ENCODE results near the gene SLC25A27. TPM values are rescaled to one million over a fixed set of nuclear protein-coding genes. Genes with fewer than 3 reads are reported as not detected.

The SLC25A27 gene
- total and polyA plus RNA-seq, 2 experiments from 2014 or later: 8.5 to 16.2 TPM

- Histone ChIP-seq H3K27ac (ENCODE audit: low read depth) (no peak overlapping the region), H3K9me2 (ENCODE audit: insufficient read depth) (no peaks in the 10 kb centered on the region), H3K4me3 (no peak overlapping the region), H3K4me1 (ENCODE audit: insufficient read depth) (no peaks in the 10 kb centered on the region), H3K27me3 (ENCODE audit: insufficient read depth) (no peaks in the 10 kb centered on the region), H4K20me1 (replicated peaks; ENCODE audit: insufficient read depth) (no peaks in the 10 kb centered on the region), H3K4me2 (no peak overlapping the region), H3K79me2 (replicated peaks; ENCODE audit: insufficient read depth) (no peaks in the 10 kb centered on the region), H3F3A (replicated peaks; ENCODE audit: low read depth) (no peaks in the 10 kb centered on the region), H3K36me3 (ENCODE audit: insufficient read depth) (no peaks in the 10 kb centered on the region), H2AFZ (no peak overlapping the region)
- peaks cover 3% of the 10 kb centered on the region; the same call in 1 of the 3 replicates for H3K4me1 Mint-ChIP-seq
- DNase-seq (ENCODE audit: low spot score): no peak
- H3K4me3 Mint-ChIP-seq: no peak overlapping the region
- no peak for TF ChIP-seq ZNF331 (CRISPR knock-in tag; IDR thresholded peaks at IDR 0.05; ENCODE audit: low read depth)
- no peak for TF ChIP-seq STAT1 (IDR thresholded peaks at IDR 0.05; ENCODE audit: unreplicated experiment)
- no peak for TF ChIP-seq CTCF (conservative IDR thresholded peaks at IDR 0.05; ENCODE audit: low read depth in 2 of 2)
- TF ChIP-seq EZH2phosphoT487 (IDR thresholded peaks at IDR 0.05; ENCODE audit: unreplicated experiment): no peak
- no peak for TF ChIP-seq JUNB (IDR thresholded peaks at IDR 0.05; ENCODE audit: unreplicated experiment)
- TF ChIP-seq POLR2AphosphoS5 (IDR thresholded peaks at IDR 0.05; ENCODE audit: low read depth): no peak
- no peak for TF ChIP-seq NANOG (IDR thresholded peaks at IDR 0.05; ENCODE audit: borderline replicate concordance)
- TF ChIP-seq EZH2 (IDR thresholded peaks at IDR 0.05; ENCODE audit: low read depth, unreplicated experiment): no peak
- TF ChIP-seq CREB1 (CRISPR knock-in tag; IDR thresholded peaks at IDR 0.05; ENCODE audit: low read depth): no peak
- no peak for TF ChIP-seq ZNF114 (CRISPR knock-in tag; IDR thresholded peaks at IDR 0.05)
- no peak for TF ChIP-seq REST (IDR thresholded peaks at IDR 0.05; ENCODE audit: unreplicated experiment)
- no peak for TF ChIP-seq ETS1 (IDR thresholded peaks at IDR 0.05)
- no peak for TF ChIP-seq ZNF462 (CRISPR knock-in tag; IDR thresholded peaks at IDR 0.05)
- no peaks in the 10 kb centered on the region for H3K9me3 Mint-ChIP-seq
- no peak for ATAC-seq
- H3K27ac Mint-ChIP-seq: no peak overlapping the region
- H3K36me3 Mint-ChIP-seq (ENCODE audit: low read depth): no peaks in the 10 kb centered on the region
- no peaks in the 10 kb centered on the region for H3K27me3 Mint-ChIP-seq (ENCODE audit: insufficient read depth, low read depth, poor library complexity)
These were observed 7.5 kb upstream of the SLC25A27 start for GRCh38 chr6:46645265-46645664.

All from GM23338 (cell line).